Gastrocnemius medialis (tissue), 4 donors: ENCODE results near the gene RHOC.

Experiments
- POLR2A ChIP-seq, 2 donors: fragments of 450-650 bp; IDR thresholded peaks; one replicate each; pipeline ENCODE4 v1.6.1; 2017; ENCODE audit warnings: antibody characterized with exemption in 2 of 2, mild to moderate bottlenecking in 2 of 2, moderate library complexity in 2 of 2
- TF ChIP-seq, protein P1 (sequence below), 5 experiments: fragments of 450-650 bp in 3 of 5; fragments of 200-600 bp in 2 of 5; sonication (generic) in 2 of 5; IDR thresholded peaks in 4 of 5; conservative IDR thresholded peaks in 1 of 5; 1 replicate in 4 of 5; 2 replicates in 1 of 5; pipeline ENCODE4 v1.5.1; 2016 to 2019; ENCODE audit warnings: antibody characterized with exemption in 5 of 5, mild to moderate bottlenecking in 3 of 5, moderate library complexity in 3 of 5

DNA sequence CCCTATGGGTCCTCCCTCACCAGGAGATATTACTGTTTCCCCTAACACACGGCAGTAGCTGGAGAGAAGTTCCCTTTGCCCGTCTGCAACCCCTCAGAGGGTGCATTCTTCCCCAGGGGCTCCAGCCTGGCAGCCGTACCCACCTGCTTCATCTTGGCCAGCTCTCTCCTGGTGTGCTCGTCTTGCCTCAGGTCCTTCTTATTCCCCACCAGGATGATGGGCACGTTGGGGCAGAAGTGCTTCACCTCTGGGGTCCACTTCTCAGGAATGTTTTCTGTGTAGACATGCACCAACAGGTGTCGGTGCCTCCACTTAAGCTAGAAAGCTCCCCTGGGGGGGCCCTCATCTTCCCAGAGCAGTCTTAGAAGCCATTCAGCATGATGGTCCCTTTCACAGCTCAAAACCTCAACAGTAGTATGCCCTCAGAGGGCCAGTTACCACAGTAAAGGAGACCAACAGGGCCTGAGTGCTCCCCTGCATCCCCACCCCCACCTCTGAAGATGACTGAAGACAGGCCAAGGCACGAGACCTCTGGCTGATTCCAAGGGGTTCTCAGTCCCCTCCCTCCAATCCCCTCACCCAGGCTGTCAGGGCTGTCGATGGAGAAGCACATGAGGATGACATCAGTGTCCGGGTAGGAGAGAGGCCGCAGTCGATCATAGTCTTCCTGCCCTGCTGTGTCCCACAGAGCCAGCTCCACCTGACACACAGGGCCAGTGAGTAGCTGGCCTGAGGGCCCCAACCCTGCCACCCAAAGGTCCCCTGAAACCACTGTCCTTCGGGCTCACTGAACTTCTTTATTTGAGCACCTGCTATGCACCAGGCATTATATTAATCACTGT lies 4.3 kb downstream of the RHOC start:
- TF ChIP-seq, protein P1, sequence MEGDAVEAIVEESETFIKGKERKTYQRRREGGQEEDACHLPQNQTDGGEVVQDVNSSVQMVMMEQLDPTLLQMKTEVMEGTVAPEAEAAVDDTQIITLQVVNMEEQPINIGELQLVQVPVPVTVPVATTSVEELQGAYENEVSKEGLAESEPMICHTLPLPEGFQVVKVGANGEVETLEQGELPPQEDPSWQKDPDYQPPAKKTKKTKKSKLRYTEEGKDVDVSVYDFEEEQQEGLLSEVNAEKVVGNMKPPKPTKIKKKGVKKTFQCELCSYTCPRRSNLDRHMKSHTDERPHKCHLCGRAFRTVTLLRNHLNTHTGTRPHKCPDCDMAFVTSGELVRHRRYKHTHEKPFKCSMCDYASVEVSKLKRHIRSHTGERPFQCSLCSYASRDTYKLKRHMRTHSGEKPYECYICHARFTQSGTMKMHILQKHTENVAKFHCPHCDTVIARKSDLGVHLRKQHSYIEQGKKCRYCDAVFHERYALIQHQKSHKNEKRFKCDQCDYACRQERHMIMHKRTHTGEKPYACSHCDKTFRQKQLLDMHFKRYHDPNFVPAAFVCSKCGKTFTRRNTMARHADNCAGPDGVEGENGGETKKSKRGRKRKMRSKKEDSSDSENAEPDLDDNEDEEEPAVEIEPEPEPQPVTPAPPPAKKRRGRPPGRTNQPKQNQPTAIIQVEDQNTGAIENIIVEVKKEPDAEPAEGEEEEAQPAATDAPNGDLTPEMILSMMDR (IDR thresholded peaks at IDR 0.05 in 4 of 5, conservative IDR thresholded peaks at IDR 0.05 in 1 of 5), result no peak
- no peak for TF ChIP-seq POLR2A (IDR thresholded peaks at IDR 0.05)
